SH-SY5Y (cell line): ENCODE data around the gene IFNA14.

Experiments
- GATA2 ChIP-seq: IDR thresholded peaks from 2 replicates; pipeline ENCODE4 v1.6.1; 2011; ENCODE audit warnings: mild to moderate bottlenecking, low read depth, low read length
- GATA3 ChIP-seq: IDR thresholded peaks from 2 replicates; pipeline ENCODE4 v1.6.1; 2011; ENCODE audit warnings: low read depth, mild to moderate bottlenecking, low read length, moderate library complexity

DNA sequence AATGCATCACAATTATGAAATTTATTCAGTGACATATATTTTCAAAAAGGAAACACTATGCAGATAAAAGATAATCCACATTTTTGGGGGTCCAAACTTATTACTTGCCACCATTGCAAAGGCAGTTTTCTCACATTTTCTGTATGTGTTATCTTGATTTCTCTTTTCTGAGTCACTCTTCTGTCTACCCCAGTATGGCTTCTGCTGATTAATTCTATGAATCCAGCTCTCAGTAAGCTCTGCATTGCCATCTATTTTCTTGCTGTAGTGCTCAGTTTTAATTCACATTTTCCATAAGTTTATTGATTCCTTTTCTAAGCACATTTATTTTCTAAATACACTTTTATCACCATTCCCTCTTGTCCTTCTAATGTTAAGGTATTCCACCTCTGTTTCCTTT is 34.6 kb downstream of the IFNA14 start:
- TF ChIP-seq GATA2 = no peak
- TF ChIP-seq GATA3 = no peak
